Right kidney (tissue), 1 donor: ENCODE measurements around the gene PHLDA2.
"Not testable (repeated sequence)": the region's sequence is repeated elsewhere in the genome, so short reads cannot be mapped to it uniquely, and the experiment has no call there.

ENCODE experiments used
- DNase-seq: peaks from one replicate; pipeline ENCODE4 v3.0.0-alpha.2; 2016

PHLDA2 gene

DNA sequence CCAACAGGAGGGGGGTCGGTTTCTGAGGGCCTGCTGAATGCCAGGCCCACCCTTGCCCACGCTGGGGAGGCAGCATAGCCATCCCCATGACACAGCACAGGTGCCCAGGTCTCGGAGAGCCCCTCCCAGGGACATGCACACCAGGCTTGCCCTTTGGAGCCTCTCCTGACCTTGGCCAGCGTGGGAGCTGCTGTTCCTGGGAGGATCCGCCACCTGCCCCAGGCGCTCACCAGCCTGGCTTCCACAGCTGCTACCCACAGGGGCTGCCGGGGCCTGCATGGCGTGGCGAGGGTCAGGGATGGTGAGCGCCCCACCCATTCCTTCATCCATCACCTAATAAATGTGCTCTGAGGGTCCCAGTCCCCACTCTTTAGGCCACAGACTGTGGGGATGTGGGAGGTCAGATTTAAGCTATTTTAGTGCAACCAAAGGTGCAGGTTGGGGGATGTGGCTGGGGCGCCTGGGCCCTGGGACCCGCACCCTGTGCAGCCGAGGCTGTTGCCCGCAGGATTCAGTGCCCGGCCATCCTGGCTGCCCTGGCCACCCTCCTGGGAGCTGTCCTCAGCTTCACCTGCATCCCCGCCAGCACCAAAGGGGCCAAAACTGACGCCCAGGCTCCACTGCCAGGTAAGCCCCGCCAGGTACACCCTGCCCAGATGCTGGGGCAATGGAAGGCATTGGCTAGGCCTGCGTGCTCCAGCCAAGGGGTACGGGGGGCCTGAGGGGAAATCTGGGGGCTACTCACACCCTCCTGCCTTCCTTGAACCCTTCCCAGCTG lies 12.9 kb downstream of the PHLDA2 start:
- no peak for DNase-seq

DNA sequence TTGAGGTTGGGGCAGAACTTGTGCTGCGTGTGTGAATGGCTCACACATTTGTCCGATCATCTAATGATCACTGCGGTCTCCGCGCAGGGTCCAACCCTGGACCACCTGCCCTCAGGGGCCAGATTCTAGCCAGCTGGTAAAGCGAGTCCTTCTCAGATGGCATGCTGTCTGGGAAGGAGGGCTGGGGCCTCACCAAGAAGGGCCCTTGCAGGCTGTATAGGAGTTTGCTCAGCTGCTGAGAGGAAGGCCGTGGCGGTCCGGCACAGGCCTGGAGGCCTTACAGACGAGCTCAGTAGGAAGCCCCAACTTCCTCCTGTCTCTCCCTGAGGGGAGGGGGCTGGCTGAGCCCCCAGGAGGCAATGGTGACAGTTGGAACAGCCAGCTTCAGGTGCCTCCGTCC lies 13.7 kb downstream of the PHLDA2 start:
- DNase-seq: no peak

DNA sequence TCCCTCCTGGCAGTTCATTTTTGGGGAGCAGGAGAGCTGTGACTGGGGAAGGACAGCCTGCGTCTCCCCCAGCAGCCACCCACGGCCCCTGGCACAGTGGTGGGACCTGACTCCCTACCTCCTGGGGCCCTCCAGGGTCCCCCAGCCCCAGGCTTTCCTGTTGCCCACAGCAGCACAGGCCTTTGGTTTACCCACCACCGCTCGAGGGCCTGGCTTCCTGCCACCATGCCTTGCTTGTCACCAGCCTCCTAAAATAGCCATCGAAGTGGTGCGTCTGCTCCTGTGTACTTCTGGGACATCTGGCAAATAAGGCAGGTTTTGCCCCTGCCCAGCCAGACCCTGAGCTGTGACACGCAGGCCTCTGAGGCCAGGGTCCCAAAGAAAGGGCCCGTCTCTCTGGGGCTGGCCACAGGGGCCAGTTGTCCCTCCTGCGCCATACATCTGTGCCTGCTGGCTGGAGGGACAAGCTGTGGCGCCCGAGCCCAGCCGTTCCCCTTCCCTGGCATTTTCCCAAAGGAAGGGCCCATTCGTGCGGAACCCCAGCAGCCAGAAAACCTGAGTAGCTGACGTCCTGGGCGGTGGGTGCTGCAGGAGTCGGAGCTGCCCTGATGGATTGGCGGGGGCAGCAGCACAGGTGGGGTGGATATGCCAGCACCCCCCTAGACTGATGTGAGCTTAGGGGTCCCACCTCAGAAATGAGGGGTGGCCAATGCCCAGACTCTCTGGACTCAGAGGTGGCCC lies 14.6 kb downstream of the PHLDA2 start:
- DNase-seq: no peak

DNA sequence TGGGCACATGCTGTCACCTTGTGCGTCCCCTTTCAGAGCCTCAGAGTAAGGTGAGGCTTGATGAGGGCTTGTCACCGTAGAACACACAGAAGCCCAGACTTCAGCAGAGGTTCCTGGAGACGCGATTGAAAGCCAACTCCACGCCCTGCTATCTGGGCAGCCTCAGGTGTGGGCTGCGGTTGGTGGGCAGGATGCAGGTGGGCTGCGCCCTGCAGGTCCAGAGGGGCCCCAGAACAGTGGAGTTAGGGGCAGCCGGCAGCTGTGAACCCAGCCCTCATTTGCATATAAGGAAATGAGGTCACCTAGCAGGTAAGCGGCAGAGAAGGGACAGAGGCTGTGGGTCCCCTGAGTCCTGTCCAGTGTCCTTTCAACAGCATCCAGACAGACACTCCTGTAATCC lies 15.4 kb downstream of the PHLDA2 start:
- DNase-seq: no peak

DNA sequence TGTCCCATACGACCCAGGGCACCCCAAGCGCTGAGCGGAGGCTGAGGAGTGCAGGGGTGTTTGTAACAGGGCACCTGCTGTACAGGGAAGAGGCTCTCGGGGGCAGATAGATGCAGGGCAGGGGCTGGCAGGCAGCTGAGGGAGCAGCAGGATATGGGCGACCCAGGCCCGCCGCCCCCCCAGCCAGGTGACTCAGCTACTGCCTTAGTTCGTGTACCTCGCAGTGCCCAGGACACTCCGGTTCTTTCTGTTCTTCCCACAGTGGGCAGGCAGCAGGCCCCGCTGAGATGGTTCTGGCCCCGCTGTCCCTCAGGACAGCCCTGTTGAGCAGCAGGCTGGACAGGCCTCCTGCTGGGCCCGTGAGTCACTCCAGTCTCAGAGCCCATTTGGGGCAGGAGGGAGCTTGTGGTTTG lies 16.2 kb downstream of the PHLDA2 start:
- no peak for DNase-seq

DNA sequence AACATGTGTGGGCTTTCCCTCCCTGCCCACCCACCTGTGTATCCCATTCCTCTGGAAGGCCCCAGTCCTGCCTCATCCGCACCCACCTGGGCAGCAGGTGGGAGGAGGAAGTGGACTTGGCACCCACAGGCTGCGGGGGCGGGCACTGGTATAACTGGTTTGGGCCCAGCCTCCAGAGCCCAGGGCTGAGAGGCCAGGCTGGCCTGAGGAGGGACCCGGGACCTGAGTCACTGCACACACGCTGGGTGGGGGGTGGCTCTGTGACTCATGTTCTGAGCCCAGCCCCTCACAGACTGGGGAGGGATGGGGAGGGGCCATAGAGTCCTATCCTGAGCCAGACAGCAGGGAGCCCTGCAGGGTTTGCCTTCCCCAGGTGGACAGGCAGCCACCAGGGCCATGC lies 16.7 kb downstream of the PHLDA2 start:
- DNase-seq: no peak

DNA sequence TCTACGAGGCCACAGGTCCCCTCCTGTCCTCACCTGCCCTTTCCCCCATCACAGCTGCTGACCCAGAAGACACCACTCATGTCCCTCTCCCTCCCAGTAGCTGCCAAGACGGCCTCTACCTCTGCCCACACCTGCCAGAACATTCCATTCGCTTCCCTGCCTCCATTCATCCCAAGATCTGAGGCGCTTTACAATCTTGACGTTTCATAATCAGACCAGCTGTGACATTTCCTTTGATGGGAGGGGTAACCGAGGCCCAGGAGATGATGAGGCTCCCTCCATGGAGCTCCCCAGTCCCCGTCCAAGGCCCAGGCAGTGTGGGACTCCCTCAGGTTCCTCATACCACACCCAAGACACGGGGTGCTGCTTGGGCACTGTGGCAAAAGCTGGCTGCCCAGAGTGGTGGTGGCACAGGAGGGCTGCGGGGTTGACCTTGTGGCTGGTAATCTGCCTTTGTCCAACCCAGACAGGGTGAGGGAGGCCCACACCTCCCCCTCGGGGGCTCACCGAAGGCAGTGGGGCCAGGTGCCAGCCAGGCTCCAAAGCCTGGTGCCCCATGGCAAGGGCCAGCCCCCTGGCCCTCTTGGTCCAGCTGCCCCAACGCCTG lies 17.3 kb downstream of the PHLDA2 start:
- DNase-seq: peak; percentile 41

DNA sequence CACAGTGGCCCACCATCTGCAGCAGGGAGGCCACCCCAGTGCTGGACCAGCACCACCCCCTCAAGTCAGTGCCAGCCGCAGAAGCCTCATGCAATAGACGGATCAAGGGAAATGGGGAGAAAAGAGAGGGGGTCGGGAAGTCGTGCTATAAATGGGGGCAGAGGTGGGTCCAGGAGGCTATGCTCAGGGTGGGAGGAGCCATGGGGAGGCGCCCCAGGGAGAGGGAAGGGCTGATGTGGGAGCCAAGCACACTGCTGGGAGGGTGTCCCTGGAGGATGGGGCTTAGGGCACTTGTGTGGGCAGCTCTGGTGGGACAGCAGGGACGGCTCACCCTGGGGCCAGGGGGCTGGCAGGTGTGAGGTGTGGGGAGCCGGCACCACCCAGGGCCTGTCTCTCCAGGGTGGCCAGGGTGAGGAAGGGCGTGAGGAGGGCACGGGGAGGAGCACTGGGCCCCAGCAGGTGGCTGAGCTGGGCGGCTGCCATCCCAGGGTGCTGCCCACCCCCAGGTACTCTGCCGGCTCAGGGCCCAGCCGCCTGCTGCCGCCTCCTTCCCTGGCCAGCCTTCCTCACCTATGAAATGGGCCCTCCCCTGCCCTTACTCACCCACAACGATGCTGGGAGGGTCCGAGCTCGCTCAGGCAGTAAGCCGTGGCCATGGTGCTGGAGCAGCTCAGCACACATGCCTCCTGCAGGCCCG lies 18.0 kb downstream of the PHLDA2 start:
- peak; percentile 37 for DNase-seq

DNA sequence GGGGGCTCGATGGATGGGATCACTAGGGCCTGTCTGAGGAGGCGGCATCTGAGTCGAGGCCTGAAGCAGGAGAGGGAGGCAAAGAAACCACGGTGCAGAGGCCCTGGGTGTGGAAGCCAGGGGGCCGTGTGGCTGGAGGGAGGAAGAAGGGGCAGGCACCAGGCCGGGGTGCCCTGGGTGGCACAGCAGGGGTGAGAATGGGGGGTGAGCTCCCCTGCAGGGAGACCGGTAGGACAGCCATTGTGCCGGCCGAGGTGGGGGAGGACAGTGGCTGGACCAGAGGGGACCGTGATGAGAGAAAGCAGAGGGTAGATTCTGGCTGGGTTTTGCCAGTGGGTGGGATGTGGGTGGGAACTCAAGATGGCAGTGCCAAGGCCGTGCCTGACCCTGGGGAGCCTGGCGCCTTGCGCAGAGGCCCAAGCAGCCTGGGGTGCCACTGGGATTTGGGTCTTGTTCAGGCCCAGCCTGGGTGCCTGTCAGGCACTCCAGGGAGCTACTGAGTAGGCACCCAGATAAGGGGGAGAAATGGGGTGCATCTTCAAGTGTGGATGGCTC lies 18.7 kb downstream of the PHLDA2 start:
- DNase-seq: no peak

DNA sequence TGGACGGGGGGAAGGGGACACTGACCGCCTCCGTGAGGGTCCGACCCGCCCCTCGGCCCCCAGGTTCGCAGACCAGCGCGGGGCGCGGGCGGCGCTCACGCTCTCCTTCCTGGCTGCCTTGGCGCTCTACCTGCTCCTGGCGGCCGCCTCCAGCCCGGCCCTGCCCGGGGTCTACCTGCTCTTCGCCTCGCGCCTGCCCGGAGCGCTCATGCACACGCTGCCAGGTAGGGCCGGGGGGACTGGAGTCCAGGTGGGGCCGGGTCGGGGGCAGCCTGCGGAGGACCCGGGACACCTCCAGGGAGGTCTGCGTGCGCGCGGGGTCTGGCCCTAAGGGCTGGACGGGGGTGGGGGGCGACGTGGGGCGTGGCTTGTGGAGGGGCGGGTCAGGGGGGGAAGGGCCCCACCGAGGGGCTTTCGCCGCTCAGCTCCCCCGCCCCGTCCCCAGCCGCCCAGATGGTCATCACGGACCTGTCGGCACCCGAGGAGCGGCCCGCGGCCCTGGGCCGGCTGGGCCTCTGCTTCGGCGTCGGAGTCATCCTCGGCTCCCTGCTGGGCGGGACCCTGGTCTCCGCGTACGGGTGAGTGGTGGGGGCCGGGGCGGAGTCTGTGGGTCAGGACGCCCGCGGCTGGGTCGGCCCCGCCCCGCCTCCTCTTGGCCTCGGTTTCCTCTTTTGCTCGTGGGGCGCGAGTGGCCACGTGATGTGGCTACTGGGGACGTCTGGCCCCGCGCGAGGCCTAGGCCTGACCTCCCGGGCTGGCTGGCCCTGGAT lies 19.9 kb downstream of the PHLDA2 start:
- DNase-seq: peak; percentile 30

DNA sequence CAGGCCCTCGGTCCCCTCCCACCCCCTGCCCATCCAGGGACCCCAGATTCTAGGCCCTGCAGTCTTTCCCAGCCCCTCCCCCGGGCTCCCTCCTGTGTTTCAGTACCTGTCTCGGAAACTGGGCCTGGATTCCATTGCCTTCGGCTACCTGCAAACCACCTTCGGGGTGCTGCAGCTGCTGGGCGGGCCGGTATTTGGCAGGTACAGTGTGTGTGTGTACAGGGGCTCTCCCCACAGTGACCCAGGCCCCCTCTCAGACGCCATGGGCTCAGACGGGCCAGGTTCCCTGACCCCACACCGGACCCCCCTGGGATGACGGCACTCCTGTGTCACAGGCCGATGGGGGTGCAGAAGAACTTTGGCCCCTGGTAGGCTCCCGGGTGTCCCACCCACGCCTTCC lies 21.1 kb downstream of the PHLDA2 start:
- DNase-seq: no peak

DNA sequence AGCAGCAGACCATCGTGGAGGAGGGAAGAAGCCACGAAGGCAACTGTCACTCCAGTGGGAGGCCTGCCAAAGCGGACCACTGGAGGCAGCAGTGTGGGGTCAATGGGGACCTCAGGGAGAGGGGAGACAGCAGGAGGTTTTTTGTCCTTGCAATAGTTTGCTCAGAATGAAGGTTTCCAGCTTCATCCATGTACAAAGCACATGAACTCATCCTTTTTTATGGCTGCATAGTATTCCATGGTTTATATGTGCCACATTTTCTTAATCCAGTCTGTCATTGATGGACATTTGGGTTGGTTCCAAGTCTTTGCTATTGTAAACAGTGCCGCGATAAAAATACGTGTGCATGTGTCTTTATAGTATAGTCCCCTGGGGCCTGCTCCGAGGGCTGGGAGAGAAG lies 23.9 kb downstream of the PHLDA2 start:
- DNase-seq: not testable (repeated sequence)

DNA sequence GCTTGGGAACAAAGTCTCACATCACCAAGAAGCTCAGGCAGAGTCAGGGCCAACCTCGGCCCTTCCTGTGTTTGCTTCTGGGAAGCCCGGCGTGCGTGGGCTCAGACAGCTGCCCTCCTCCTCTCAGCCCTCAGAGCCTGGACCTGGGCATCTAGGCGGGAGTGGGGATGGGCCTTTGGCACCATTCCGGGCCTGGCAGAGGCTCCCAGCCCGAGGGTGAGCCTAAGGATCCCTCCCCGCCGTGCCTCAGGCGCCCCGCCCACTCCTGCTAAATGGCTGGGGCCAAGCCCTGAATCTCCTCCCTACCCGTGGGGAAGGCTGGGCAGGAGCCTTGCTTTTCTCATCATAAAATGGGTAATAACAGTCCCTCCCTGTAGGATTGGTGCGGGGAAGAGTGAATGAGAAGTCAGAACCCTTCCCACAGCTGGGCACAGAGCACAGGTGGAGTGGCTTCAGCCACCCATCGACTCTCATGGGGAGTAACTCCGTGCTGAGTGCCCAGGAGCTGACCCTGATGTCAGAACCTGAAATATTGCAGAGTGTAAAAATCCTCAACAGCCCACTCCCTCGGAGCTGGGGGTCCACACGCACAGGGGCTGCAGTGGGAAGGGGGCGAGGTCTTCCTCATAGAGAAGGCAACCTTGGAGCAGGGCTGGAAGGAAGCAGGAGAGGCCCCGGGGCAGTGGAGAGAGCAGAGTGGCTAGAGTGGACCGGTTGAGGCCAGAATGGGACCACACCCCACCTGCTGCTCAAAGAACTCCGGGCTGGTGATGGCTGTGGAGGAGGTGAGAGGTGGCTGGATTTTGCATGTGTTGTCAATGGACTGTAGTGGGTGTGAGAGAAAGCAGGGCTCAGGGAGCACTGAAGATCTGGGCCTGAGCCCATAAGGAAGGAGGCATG lies 24.8 kb downstream of the PHLDA2 start:
- DNase-seq: no peak

DNA sequence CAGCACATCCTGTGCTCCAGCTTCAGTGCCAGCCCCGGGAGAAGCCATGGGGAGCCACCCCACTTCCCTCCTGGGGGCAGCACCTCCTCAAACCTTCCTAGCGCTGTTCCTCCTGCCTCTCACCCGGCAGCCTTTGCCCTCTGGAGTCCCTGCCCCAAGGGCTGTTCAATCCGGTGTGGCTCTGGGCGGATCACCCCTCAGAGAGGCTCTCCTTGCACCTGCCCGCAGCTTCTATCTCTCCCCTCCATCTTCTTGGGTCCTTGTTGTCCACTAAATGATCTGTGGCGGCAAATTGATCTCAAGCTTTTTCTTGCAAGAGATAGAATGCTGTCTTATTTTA lies 25.6 kb downstream of the PHLDA2 start:
- DNase-seq: no peak

DNA sequence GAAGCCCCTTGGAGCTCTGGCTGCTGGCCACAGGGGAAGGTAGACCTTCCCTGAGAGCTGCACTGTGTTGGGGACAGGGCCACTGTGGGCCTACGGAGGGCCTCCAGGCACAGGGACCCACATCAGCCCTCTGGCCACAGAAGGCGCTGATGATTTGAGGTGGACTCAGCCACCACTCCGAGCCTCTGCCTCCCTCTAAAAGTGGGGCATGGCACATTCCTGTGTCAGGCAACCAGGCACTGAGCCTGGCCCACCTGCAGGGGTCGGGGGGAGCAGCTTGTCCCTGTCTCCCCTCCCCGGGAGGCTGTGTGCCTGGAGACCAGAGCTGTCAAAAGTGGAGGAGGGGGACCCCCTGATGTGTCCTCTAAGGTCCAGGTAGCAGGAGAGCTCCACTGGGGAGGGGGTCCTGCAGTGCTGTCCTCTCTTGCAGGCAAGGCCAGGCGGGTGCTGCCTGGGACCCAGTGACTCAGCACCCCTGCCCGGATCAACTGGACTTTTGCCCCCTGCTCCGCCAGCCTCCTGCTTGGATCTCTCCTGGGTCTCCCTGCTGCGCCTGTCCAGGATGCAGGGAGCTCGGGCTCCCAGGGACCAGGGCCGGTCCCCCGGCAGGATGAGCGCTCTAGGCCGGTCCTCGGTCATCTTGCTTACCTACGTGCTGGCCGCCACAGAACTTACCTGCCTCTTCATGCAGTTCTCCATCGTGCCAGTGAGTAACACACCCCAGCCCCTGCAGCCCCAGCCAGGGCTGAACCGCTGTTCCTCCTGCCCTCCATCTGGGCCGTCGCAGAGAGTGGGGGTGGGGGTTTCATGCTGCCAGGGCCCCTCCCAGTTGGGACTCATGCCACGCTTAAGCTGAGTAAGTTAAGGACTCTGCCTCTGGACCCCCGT lies 26.2 kb downstream of the PHLDA2 start:
- DNase-seq: peak; percentile 41

DNA sequence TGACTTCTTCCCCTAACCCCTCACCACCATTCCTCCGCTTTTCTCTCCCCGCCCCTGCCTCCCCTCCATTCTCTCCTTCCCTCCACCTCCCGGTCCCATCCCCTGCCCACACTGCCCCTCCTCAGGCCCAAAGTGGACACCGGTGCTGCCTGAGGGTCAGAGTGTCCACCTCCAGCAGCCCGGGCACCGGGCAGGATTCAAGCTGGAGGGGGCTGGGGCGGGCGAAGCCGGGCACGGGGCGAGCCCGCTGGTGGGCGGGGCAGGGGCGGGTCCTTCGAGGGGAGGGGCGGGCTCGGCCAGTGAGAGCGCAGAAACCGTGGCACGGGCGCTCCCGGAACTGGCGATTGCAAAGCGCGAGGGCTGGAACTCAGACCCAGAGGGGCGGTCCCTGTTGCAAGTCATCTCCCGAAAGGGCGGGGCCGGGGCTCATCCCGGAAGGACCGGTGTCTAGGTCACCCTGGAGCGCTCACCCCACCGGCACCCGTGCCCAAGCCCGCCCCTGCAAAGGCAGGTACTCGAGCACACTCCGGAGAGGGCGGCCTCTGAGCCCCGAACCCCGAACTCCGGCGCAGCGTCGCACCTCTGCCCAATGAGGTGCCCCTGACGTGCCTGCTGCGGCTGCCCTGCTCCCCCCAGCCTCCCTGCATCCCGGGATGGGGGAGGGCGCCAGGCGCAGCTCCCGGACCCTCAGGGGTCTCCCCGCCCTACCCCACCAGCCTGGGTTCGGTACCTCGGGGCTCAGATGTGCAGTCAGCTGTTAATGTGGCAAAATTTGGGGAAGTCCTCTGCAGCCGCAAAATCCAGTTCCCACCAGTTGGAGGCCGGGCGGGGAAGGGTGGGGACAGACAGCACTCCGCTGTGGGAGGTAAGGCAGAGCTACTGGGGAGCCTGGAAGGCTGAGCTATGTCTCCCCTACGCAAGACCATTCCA lies 27.1 kb downstream of the PHLDA2 start:
- peak; percentile 62 for DNase-seq

DNA sequence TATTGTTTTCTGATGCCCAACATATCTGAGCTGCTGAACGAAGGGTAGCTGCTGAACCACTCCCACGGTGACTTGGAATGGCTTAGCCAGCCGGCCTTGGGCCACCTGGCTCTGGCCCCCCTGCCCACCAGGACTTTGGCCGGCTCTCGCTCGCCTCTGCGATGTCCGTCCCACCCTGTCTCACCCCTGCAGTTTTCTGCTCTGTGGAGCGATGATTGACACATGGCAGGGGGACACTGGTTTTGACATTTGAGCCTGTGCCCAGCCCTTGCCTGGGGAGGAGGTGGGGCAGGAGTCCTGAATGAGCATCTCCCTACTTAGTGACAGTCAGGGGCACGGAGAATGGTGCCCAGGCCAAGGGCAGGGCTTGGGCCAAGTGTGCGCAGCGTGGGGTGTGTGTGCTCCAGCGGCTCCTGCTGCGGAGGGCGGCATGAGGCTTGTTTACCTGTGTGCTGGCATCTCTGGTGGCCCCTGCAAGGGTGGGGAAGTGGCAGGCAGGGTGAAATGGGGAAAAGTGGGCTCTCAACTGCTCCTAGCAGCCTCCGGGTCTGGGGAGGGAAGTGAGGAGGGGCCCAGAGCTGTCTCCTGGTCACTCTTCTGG lies 27.9 kb downstream of the PHLDA2 start:
- peak; percentile 40 for DNase-seq
